ENCODE results near the gene TTC21B.

DNA sequence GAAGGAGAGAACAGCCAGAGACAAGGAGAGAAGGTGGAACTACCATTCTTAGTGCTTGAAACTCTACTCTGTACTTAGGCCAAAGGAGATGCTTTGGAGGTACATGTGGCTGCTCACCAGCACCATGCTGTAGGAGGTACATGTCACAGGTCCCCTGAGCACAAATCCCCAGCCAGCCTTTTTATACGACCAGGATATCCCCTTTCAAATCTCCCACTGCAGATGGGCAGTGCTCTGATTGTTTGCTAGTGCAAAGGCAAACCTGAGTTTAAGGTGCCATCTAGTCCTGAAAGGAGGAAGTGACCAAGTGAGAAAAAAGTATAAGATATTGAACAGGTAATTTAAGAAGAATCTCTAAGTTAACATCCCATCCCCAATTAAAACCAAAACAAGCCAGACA, 17.1 kb upstream of the TTC21B start:
- no peak for TF ChIP-seq EZH2 (IDR thresholded peaks at IDR 0.05; ENCODE audit: insufficient read depth, low read length)
- TF ChIP-seq, protein P1, sequence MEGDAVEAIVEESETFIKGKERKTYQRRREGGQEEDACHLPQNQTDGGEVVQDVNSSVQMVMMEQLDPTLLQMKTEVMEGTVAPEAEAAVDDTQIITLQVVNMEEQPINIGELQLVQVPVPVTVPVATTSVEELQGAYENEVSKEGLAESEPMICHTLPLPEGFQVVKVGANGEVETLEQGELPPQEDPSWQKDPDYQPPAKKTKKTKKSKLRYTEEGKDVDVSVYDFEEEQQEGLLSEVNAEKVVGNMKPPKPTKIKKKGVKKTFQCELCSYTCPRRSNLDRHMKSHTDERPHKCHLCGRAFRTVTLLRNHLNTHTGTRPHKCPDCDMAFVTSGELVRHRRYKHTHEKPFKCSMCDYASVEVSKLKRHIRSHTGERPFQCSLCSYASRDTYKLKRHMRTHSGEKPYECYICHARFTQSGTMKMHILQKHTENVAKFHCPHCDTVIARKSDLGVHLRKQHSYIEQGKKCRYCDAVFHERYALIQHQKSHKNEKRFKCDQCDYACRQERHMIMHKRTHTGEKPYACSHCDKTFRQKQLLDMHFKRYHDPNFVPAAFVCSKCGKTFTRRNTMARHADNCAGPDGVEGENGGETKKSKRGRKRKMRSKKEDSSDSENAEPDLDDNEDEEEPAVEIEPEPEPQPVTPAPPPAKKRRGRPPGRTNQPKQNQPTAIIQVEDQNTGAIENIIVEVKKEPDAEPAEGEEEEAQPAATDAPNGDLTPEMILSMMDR (IDR thresholded peaks at IDR 0.05; ENCODE audit: insufficient read depth, low read depth, low read length), result no peak

Measured in astrocyte (in vitro differentiated cells and primary cell).